ENCODE results near the gene TAB3.

TAB3 gene

GRCh38 chrX:30876367-30876766 is 12.7 kb downstream of the TAB3 start:
- Histone ChIP-seq H3K27me3 (ENCODE audit: insufficient read depth, low read length) (no peaks in the 10 kb centered on the region), H3K36me3 (ENCODE audit: insufficient read depth, low read length) (no peaks in the 10 kb centered on the region), H3K4me1 (ENCODE audit: insufficient read depth, low read length) (no peaks in the 10 kb centered on the region), H2AFZ (ENCODE audit: low read depth, low read length) (no peak overlapping the region), H3K4me3 (ENCODE audit: low read length) (no peak overlapping the region), H3K9me3 (ENCODE audit: low read length) (no peaks in the 10 kb centered on the region)

- Histone ChIP-seq H3K4me1 (ENCODE audit: insufficient read depth, low read length) (no peaks in the 10 kb centered on the region), H3K4me3 (ENCODE audit: low read length) (no peak overlapping the region), H2AFZ (ENCODE audit: low read depth, low read length) (no peak overlapping the region), H3K27me3 (ENCODE audit: insufficient read depth, low read length) (no peaks in the 10 kb centered on the region), H3K36me3 (ENCODE audit: insufficient read depth, low read length) (no peaks in the 10 kb centered on the region), H3K9me3 (ENCODE audit: low read length) (no peaks in the 10 kb centered on the region)
Measured at GRCh38 chrX:30875957-30876356, 13.1 kb downstream of the TAB3 start.

GRCh38 chrX:30874851-30875250 is 14.2 kb downstream of the TAB3 start:
- no peaks in the 10 kb centered on the region for H3K27me3 ChIP-seq (ENCODE audit: insufficient read depth, low read length)
- no peaks in the 10 kb centered on the region for H3K9me3 ChIP-seq (ENCODE audit: low read length)
- no peaks in the 10 kb centered on the region for H3K36me3 ChIP-seq (ENCODE audit: insufficient read depth, low read length)
- H3K4me3 ChIP-seq (ENCODE audit: low read length): no peak overlapping the region
- H3K4me1 ChIP-seq (ENCODE audit: insufficient read depth, low read length): no peaks in the 10 kb centered on the region
- no peak overlapping the region for H2AFZ ChIP-seq (ENCODE audit: low read depth, low read length)

- peaks cover 9% of the 10 kb centered on the region for H3K36me3 ChIP-seq (ENCODE audit: insufficient read depth, low read length)
- no peak overlapping the region for H2AFZ ChIP-seq (ENCODE audit: low read depth, low read length)
- no peaks in the 10 kb centered on the region for H3K9me3 ChIP-seq (ENCODE audit: low read length)
- H3K27me3 ChIP-seq (ENCODE audit: insufficient read depth, low read length): no peaks in the 10 kb centered on the region
- no peaks in the 10 kb centered on the region for H3K4me1 ChIP-seq (ENCODE audit: insufficient read depth, low read length)
- no peak overlapping the region for H3K4me3 ChIP-seq (ENCODE audit: low read length)
Measured at GRCh38 chrX:30870572-30870971, 18.5 kb downstream of the TAB3 start.

GRCh38 chrX:30865612-30866011 is 23.4 kb downstream of the TAB3 start:
- Histone ChIP-seq H3K9me3 (ENCODE audit: low read length) (no peaks in the 10 kb centered on the region), H2AFZ (ENCODE audit: low read depth, low read length) (no peak overlapping the region), H3K4me1 (ENCODE audit: insufficient read depth, low read length) (no peaks in the 10 kb centered on the region), H3K36me3 (ENCODE audit: insufficient read depth, low read length) (peaks cover 9% of the 10 kb centered on the region), H3K4me3 (ENCODE audit: low read length) (no peak overlapping the region), H3K27me3 (ENCODE audit: insufficient read depth, low read length) (no peaks in the 10 kb centered on the region)

GRCh38 chrX:30865015-30865414 is 24.0 kb downstream of the TAB3 start:
- no peak overlapping the region for H3K4me3 ChIP-seq (ENCODE audit: low read length)
- H3K27me3 ChIP-seq (ENCODE audit: insufficient read depth, low read length): no peaks in the 10 kb centered on the region
- H2AFZ ChIP-seq (ENCODE audit: low read depth, low read length): no peak overlapping the region
- peaks cover 13% of the 10 kb centered on the region for H3K36me3 ChIP-seq (ENCODE audit: insufficient read depth, low read length)
- no peaks in the 10 kb centered on the region for H3K9me3 ChIP-seq (ENCODE audit: low read length)
- no peaks in the 10 kb centered on the region for H3K4me1 ChIP-seq (ENCODE audit: insufficient read depth, low read length)

GRCh38 chrX:30864383-30864785 is 24.7 kb downstream of the TAB3 start:
- H3K4me1 ChIP-seq (ENCODE audit: insufficient read depth, low read length): no peaks in the 10 kb centered on the region
- no peak overlapping the region for H3K4me3 ChIP-seq (ENCODE audit: low read length)
- H3K36me3 ChIP-seq (ENCODE audit: insufficient read depth, low read length): peaks cover 15% of the 10 kb centered on the region
- H3K9me3 ChIP-seq (ENCODE audit: low read length): no peaks in the 10 kb centered on the region
- no peaks in the 10 kb centered on the region for H3K27me3 ChIP-seq (ENCODE audit: insufficient read depth, low read length)
- no peak overlapping the region for H2AFZ ChIP-seq (ENCODE audit: low read depth, low read length)

- H3K4me3 ChIP-seq (ENCODE audit: low read length): no peak overlapping the region
- H3K9me3 ChIP-seq (ENCODE audit: low read length): no peaks in the 10 kb centered on the region
- peaks cover 19% of the 10 kb centered on the region for H3K36me3 ChIP-seq (ENCODE audit: insufficient read depth, low read length)
- no peak overlapping the region for H2AFZ ChIP-seq (ENCODE audit: low read depth, low read length)
- H3K27me3 ChIP-seq (ENCODE audit: insufficient read depth, low read length): no peaks in the 10 kb centered on the region
- no peaks in the 10 kb centered on the region for H3K4me1 ChIP-seq (ENCODE audit: insufficient read depth, low read length)
Measured at GRCh38 chrX:30863974-30864373, 25.1 kb downstream of the TAB3 start.

GRCh38 chrX:30858098-30858497 is 31.0 kb downstream of the TAB3 start:
- Histone ChIP-seq H3K27me3 (ENCODE audit: insufficient read depth, low read length) (no peaks in the 10 kb centered on the region), H3K4me1 (ENCODE audit: insufficient read depth, low read length) (no peaks in the 10 kb centered on the region), H2AFZ (ENCODE audit: low read depth, low read length) (no peak overlapping the region), H3K4me3 (ENCODE audit: low read length) (no peak overlapping the region), H3K36me3 (ENCODE audit: insufficient read depth, low read length) (peaks cover 28% of the 10 kb centered on the region), H3K9me3 (ENCODE audit: low read length) (no peaks in the 10 kb centered on the region)

- Histone ChIP-seq H2AFZ (ENCODE audit: low read depth, low read length) (no peak overlapping the region), H3K9me3 (ENCODE audit: low read length) (no peaks in the 10 kb centered on the region), H3K4me3 (ENCODE audit: low read length) (no peak overlapping the region), H3K4me1 (ENCODE audit: insufficient read depth, low read length) (no peaks in the 10 kb centered on the region), H3K27me3 (ENCODE audit: insufficient read depth, low read length) (no peaks in the 10 kb centered on the region), H3K36me3 (ENCODE audit: insufficient read depth, low read length) (peaks cover 22% of the 10 kb centered on the region)
Measured at GRCh38 chrX:30851449-30851848, 37.6 kb downstream of the TAB3 start.

- H3K36me3 ChIP-seq (ENCODE audit: insufficient read depth, low read length): peaks cover 12% of the 10 kb centered on the region
- H3K4me3 ChIP-seq (ENCODE audit: low read length): no peak overlapping the region
- H3K27me3 ChIP-seq (ENCODE audit: insufficient read depth, low read length): no peaks in the 10 kb centered on the region
- peaks cover 3% of the 10 kb centered on the region for H3K9me3 ChIP-seq (ENCODE audit: low read length)
- H3K4me1 ChIP-seq (ENCODE audit: insufficient read depth, low read length): no peaks in the 10 kb centered on the region
- H2AFZ ChIP-seq (ENCODE audit: low read depth, low read length): no peak overlapping the region
Measured at GRCh38 chrX:30835373-30835772, 53.7 kb downstream of the TAB3 start.

GRCh38 chrX:30833896-30834295 is 55.2 kb downstream of the TAB3 start:
- H3K27me3 ChIP-seq (ENCODE audit: insufficient read depth, low read length): no peaks in the 10 kb centered on the region
- H2AFZ ChIP-seq (ENCODE audit: low read depth, low read length): no peak overlapping the region
- H3K9me3 ChIP-seq (ENCODE audit: low read length): peaks cover 3% of the 10 kb centered on the region
- H3K4me3 ChIP-seq (ENCODE audit: low read length): no peak overlapping the region
- H3K4me1 ChIP-seq (ENCODE audit: insufficient read depth, low read length): no peaks in the 10 kb centered on the region
- peaks cover 10% of the 10 kb centered on the region for H3K36me3 ChIP-seq (ENCODE audit: insufficient read depth, low read length)

GRCh38 chrX:30831082-30831481 is 58.0 kb downstream of the TAB3 start:
- H2AFZ ChIP-seq (ENCODE audit: low read depth, low read length): no peak overlapping the region
- no peaks in the 10 kb centered on the region for H3K4me1 ChIP-seq (ENCODE audit: insufficient read depth, low read length)
- peaks cover 10% of the 10 kb centered on the region for H3K36me3 ChIP-seq (ENCODE audit: insufficient read depth, low read length)
- no peaks in the 10 kb centered on the region for H3K27me3 ChIP-seq (ENCODE audit: insufficient read depth, low read length)
- H3K4me3 ChIP-seq (ENCODE audit: low read length): no peak overlapping the region
- no peaks in the 10 kb centered on the region for H3K9me3 ChIP-seq (ENCODE audit: low read length)

- Histone ChIP-seq H3K27me3 (ENCODE audit: insufficient read depth, low read length) (no peaks in the 10 kb centered on the region), H3K9me3 (ENCODE audit: low read length) (no peaks in the 10 kb centered on the region), H3K4me3 (ENCODE audit: low read length) (no peak overlapping the region), H2AFZ (ENCODE audit: low read depth, low read length) (no peak overlapping the region), H3K4me1 (ENCODE audit: insufficient read depth, low read length) (no peaks in the 10 kb centered on the region), H3K36me3 (ENCODE audit: insufficient read depth, low read length) (peaks cover 9% of the 10 kb centered on the region)
Measured at GRCh38 chrX:30830326-30830943, 58.6 kb downstream of the TAB3 start.

Data from neuron (in vitro differentiated cells).